CD4-positive, CD25-positive, alpha-beta regulatory T cell (primary cell): Measurements from ENCODE around the gene FLRT2. TPM values are rescaled to one million over a fixed set of nuclear protein-coding genes. Genes with fewer than 3 reads are reported as not detected.

ENCODE experiments used
- ATAC-seq, 2 donors: fragments of 150-1000 bp; cut with Tn5 transposase; one replicate each; pipeline ENCODE4 v1.10.0; 2021; ENCODE audit warnings: low read depth in 2 of 2, moderate number of reproducible peaks in 2 of 2, moderate library complexity in 1 of 2
- DNase-seq, 3 donors: peaks; one replicate each; pipeline versions ENCODE4 v3.0.0 to v3.0.0-alpha.2; 2012 to 2022; ENCODE audit warnings: mixed read lengths in 1 of 3
- H3K27ac ChIP-seq: one replicate; pipeline ENCODE4 v1.7.0; 2013; ENCODE audit warnings: mild to moderate bottlenecking, low read length; ENCODE audit not compliant: insufficient read depth, poor library complexity, severe bottlenecking
- H3K27me3 ChIP-seq: one replicate; pipeline ENCODE4 v1.7.0; 2013; ENCODE audit warnings: low read length; ENCODE audit not compliant: control insufficient read depth, insufficient read depth
- H3K36me3 ChIP-seq: one replicate; pipeline ENCODE4 v1.7.0; 2013; ENCODE audit warnings: mild to moderate bottlenecking, low read length, moderate library complexity; ENCODE audit not compliant: control insufficient read depth, insufficient read depth
- H3K4me1 ChIP-seq: 2 replicates; pipeline ENCODE4 v1.7.0; 2013; ENCODE audit warnings: mild to moderate bottlenecking, low read length; ENCODE audit not compliant: insufficient read depth, control insufficient read depth, poor library complexity, severe bottlenecking
- H3K4me3 ChIP-seq: one replicate; pipeline ENCODE4 v1.7.0; 2013; ENCODE audit warnings: low read depth, mild to moderate bottlenecking, low read length, moderate library complexity
- H3K9me3 ChIP-seq, 2 experiments: 1 replicate in 1 of 2; 2 replicates in 1 of 2; pipeline ENCODE4 v1.7.0; 2013; ENCODE audit warnings: low read length in 2 of 2, mild to moderate bottlenecking in 1 of 2, moderate library complexity in 1 of 2; ENCODE audit not compliant: control insufficient read depth in 2 of 2
- H3K27ac Mint-ChIP-seq, 3 donors: one replicate each; pipeline ENCODE4 v1.8.0; 2020 to 2022; ENCODE audit warnings: mild to moderate bottlenecking in 3 of 3, mixed read lengths in 3 of 3, moderate library complexity in 2 of 3
- H3K27me3 Mint-ChIP-seq: one replicate; pipeline ENCODE4 v1.8.0; 2022; ENCODE audit warnings: mild to moderate bottlenecking, mixed read lengths
- H3K36me3 Mint-ChIP-seq: one replicate; pipeline ENCODE4 v1.8.0; 2020; ENCODE audit warnings: mixed read lengths
- H3K4me1 Mint-ChIP-seq, 4 donors: one replicate each; pipeline ENCODE4 v1.8.0; 2020 to 2022; ENCODE audit warnings: mixed read lengths in 4 of 4, mild to moderate bottlenecking in 1 of 4
- H3K4me3 Mint-ChIP-seq, 4 donors: one replicate each; pipeline ENCODE4 v1.8.0; 2020 to 2022; ENCODE audit warnings: mild to moderate bottlenecking in 4 of 4, mixed read lengths in 4 of 4, moderate library complexity in 3 of 4
- H3K9me3 Mint-ChIP-seq, 7 donors: one replicate each; pipeline ENCODE4 v1.8.0; 2020 to 2022; ENCODE audit warnings: mixed read lengths in 7 of 7, mild to moderate bottlenecking in 3 of 7, moderate library complexity in 2 of 7
- polyA plus RNA-seq, 4 donors: library from polyadenylated mRNA; unstranded; fragments of 300-500 nt; fragmentation: Illumina TruSeq; gene quantifications; one replicate each; pipeline ENCODE4 v1.2.3, GENCODE V29; 2021
- total RNA-seq: library from RNA; stranded (reverse); gene quantifications from one replicate; pipeline ENCODE4 v1.2.3, GENCODE V29; 2022

Gene FLRT2
- total and polyA plus RNA-seq, 5 donors from 2014 or later, result not detected

DNA sequence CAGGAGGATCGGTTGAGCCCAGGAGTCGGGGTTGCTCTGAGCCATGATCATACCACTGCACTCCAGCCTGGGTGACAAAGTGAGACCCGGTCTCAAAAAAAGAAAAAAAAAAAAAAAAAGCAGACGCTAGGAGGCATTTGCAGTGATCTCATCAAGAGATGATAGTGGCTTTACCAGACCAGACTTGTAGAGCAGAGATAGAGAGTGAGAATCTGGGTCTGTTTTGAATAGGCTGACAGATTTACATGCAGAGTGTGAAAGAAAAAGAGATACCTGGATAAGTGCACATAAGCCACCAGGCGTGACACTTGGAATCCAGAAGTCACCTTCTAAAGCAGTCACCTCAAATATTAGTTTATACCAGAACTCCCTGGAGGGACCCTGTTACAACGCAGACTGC, 21.1 kb upstream of the FLRT2 start:
- DNase-seq (no peak), ATAC-seq (no peak)
- H3K36me3 ChIP-seq, result no peaks in the 10 kb centered on the region
- Mint-ChIP-seq H3K9me3 (peaks cover 2 to 17% (median 8%) of the 10 kb centered on the region in 7 donors), H3K27me3 (no peaks in the 10 kb centered on the region), H3K27ac (no peak overlapping the region), H3K4me3 (no peak overlapping the region), H3K4me1 (no peaks in the 10 kb centered on the region), H3K36me3 (no peaks in the 10 kb centered on the region)
- no peak overlapping the region for H3K27ac ChIP-seq
- no peaks in the 10 kb centered on the region for H3K4me1 ChIP-seq
- no peaks in the 10 kb centered on the region for H3K27me3 ChIP-seq
- H3K4me3 ChIP-seq, result no peak overlapping the region
- no peaks in the 10 kb centered on the region for H3K9me3 ChIP-seq

DNA sequence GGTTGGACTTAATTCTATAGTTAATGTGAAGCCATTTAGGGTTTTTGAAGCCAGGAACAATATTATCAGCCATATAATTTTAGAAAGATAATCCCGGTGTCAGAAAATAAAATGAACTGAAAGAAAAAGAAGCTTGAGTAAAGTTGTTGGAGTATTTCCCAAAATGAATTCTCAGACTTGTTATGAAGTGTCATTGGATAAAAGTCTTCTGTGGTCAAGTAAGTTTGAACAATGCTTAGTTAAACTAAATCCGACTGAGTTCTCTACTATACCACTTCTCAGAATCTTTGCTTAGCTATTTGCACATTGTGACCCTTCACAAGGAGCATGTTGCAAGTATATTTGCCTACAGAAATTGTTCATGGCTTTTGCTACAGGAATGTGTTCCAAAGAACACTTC, 17.5 kb upstream of the FLRT2 start:
- Histone ChIP-seq H3K27ac (no peak overlapping the region), H3K9me3 (peaks cover 0 to 3% of the 10 kb centered on the region in 2 experiments), H3K36me3 (no peaks in the 10 kb centered on the region), H3K27me3 (no peaks in the 10 kb centered on the region), H3K4me1 (no peaks in the 10 kb centered on the region), H3K4me3 (no peak overlapping the region)
- H3K27ac Mint-ChIP-seq, result no peak overlapping the region
- no peaks in the 10 kb centered on the region for H3K4me1 Mint-ChIP-seq
- H3K36me3 Mint-ChIP-seq, result no peaks in the 10 kb centered on the region
- ATAC-seq, result no peak
- H3K27me3 Mint-ChIP-seq, result no peaks in the 10 kb centered on the region
- peaks cover 2 to 25% (median 4%) of the 10 kb centered on the region in 7 donors for H3K9me3 Mint-ChIP-seq
- DNase-seq, result no peak
- H3K4me3 Mint-ChIP-seq, result no peak overlapping the region

DNA sequence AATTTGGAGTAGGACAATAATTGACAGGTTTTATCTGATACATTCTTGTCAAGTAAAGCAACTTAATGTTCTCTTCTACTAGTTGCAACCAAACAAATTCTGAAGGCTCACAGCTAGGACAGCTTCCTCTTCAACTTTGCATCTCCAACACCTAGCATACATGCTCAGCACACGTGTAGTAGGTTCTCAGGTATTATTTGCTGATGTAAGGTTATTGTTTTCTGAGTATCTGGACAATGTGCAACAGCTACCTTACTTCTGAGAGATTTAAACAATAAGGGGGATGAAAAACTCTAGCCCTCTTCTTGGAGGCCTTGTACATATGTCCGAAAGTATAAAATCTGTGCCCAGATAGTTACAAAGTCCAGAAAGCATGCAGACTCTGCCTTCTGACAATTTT, 15.5 kb upstream of the FLRT2 start:
- no peaks in the 10 kb centered on the region for H3K36me3 Mint-ChIP-seq
- H3K4me3 Mint-ChIP-seq, result no peak overlapping the region
- peaks cover 2 to 17% (median 4%) of the 10 kb centered on the region in 7 donors for H3K9me3 Mint-ChIP-seq
- H3K27ac ChIP-seq, result no peak overlapping the region
- DNase-seq (no peak), ATAC-seq (no peak)
- H3K4me1 ChIP-seq, result no peaks in the 10 kb centered on the region
- no peak overlapping the region for H3K27ac Mint-ChIP-seq
- no peaks in the 10 kb centered on the region for H3K36me3 ChIP-seq
- peaks cover 0 to 3% of the 10 kb centered on the region in 2 experiments for H3K9me3 ChIP-seq
- no peaks in the 10 kb centered on the region for H3K27me3 ChIP-seq
- H3K4me1 Mint-ChIP-seq, result no peaks in the 10 kb centered on the region
- no peaks in the 10 kb centered on the region for H3K27me3 Mint-ChIP-seq
- no peak overlapping the region for H3K4me3 ChIP-seq

DNA sequence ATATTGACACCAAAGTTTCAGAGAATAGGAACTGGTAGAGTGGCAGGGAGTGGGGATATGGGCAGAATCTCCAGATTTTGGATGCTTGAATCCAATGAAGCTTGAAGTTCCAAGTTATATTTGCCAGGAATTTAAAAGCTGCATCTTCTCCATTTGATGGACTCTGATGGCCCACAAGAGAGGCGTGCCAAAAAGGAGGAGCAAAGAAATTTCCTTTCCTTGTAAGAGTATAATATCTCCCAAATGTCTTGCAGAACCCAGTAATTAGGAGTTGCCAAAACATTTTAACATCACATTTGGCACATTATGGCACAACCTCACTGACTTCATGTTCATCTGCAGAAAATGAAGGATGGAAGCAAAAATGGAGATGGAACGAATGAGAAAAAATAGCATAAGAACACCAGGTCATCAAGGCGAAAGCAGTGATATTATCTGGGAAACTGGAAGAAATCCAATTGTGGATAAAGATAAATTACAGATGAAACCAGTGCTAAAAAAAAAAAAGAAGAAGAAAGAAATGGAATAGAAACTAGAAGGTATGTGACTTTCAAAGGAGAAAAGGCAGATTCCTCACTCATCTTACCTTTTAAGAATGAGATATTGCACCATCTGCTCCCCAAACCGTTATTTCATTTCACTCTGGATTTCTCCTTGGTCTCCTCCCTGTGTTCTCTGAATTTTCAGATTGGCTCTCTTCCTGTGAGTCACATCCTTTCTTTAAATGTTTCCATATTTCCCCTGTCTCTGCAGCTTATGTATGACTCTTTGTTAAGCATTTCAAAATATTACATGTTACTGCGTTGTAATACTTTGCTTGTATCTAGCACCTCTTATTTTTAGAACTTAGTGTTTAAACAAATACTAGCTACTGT, 13.5 kb upstream of the FLRT2 start:
- no peaks in the 10 kb centered on the region for H3K36me3 ChIP-seq
- Mint-ChIP-seq H3K4me3 (no peak overlapping the region), H3K27ac (no peak overlapping the region), H3K9me3 (peaks cover 1 to 15% (median 4%) of the 10 kb centered on the region in 7 donors), H3K4me1 (no peaks in the 10 kb centered on the region), H3K27me3 (no peaks in the 10 kb centered on the region), H3K36me3 (no peaks in the 10 kb centered on the region)
- no peak for ATAC-seq
- no peak overlapping the region for H3K27ac ChIP-seq
- DNase-seq, result no peak
- no peaks in the 10 kb centered on the region for H3K27me3 ChIP-seq
- H3K9me3 ChIP-seq, result peaks cover 0 to 3% of the 10 kb centered on the region in 2 experiments
- H3K4me1 ChIP-seq, result no peaks in the 10 kb centered on the region
- H3K4me3 ChIP-seq, result no peak overlapping the region

DNA sequence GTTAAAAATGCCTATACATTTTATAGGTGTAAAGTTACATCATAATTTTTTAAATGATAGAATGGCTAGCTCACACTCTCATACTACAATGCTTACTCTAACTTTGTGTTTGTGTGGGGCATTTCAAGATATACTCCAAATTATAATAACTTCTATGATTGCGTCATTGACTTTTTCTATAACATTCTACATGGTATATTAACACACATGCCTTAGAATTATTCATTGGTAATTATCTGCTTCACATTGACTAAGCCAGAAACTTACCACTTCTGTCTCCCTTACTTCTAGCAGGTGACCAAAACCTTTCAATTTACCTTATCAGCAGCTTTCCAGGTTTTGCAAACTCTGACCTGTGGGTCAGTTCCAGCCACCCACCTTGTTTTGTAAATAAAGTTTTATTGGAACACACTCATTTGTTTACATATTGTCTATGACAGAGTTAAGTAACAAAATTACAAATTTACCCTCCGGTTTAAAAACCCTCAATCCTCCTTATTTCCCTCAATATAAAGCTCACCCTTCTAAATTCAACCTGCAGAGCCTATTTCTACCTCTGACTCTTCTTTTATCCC, 12.7 kb upstream of the FLRT2 start:
- Mint-ChIP-seq H3K27ac (no peak overlapping the region), H3K4me3 (no peak overlapping the region), H3K9me3 (peaks cover 0 to 12% (median 4%) of the 10 kb centered on the region in 7 donors), H3K4me1 (no peaks in the 10 kb centered on the region), H3K36me3 (no peaks in the 10 kb centered on the region), H3K27me3 (no peaks in the 10 kb centered on the region)
- no peak for DNase-seq
- Histone ChIP-seq H3K36me3 (no peaks in the 10 kb centered on the region), H3K9me3 (peaks cover 0 to 3% of the 10 kb centered on the region in 2 experiments), H3K27ac (no peak overlapping the region), H3K4me1 (no peaks in the 10 kb centered on the region), H3K27me3 (no peaks in the 10 kb centered on the region), H3K4me3 (no peak overlapping the region)
- no peak for ATAC-seq

DNA sequence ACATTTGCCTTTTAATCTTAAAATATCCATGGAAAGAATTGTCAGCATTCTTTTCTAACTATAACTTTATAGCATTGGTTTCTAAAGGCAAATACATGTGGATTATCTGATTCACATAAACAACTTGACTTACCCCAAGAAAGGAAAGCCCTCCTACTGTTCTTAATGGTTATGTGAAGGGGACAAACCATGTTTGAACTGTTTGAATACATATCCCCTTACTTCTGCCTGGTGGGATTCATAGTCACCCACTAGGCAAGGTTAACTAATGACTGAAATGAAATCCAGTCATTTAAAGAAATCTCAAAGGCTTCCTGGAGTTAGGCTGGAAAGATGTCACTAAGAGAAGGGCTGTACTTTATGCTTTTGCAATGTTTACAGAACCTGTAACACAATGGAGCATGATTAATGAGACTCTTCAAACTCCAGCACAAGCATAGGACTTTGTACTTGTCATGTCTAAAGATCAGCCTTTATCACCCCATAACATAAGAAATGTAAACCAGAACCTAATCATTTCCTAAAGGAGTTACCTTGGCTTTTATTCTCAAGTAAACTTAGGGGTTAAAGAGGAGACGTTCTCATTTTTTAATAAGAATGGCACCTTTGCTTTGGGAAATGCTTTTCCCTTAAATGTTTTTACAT, 10.2 kb upstream of the FLRT2 start:
- DNase-seq, result no peak
- Mint-ChIP-seq H3K4me3 (no peak overlapping the region), H3K27me3 (no peaks in the 10 kb centered on the region), H3K9me3 (peaks cover 0 to 6% (median 1%) of the 10 kb centered on the region in 7 donors), H3K27ac (no peak overlapping the region), H3K36me3 (no peaks in the 10 kb centered on the region), H3K4me1 (no peaks in the 10 kb centered on the region)
- no peak overlapping the region for H3K27ac ChIP-seq
- no peak for ATAC-seq
- H3K4me1 ChIP-seq, result no peaks in the 10 kb centered on the region
- no peaks in the 10 kb centered on the region for H3K36me3 ChIP-seq
- H3K27me3 ChIP-seq, result no peaks in the 10 kb centered on the region
- H3K4me3 ChIP-seq, result no peak overlapping the region
- no peaks in the 10 kb centered on the region for H3K9me3 ChIP-seq

DNA sequence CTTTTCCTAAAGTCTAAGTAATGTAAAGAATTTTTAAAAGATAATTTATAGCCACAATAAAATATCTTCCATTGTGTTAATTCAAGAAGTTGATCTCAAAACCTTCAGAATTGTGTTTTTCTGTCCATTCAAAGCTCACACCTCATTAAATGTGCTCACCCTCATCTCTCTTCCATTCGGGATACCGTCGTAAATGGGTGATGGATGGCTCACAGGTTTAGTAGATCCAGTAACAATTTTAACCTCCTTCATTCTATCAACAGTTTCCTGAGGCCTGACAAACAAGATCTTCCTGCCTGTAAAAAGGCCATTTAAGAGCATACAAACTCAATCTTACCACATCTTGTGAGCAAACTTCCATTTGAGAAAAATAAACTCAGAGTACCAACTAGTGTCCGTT, 9.4 kb upstream of the FLRT2 start:
- H3K9me3 Mint-ChIP-seq, result peaks cover 0 to 6% (median 1%) of the 10 kb centered on the region in 7 donors
- H3K4me1 Mint-ChIP-seq, result no peaks in the 10 kb centered on the region
- H3K4me3 ChIP-seq, result no peak overlapping the region
- H3K36me3 Mint-ChIP-seq, result no peaks in the 10 kb centered on the region
- ATAC-seq (no peak), DNase-seq (no peak)
- H3K27me3 Mint-ChIP-seq, result no peaks in the 10 kb centered on the region
- no peaks in the 10 kb centered on the region for H3K36me3 ChIP-seq
- peak overlapping the region in 1 of 3 donors; percentile 73 for H3K27ac Mint-ChIP-seq
- H3K27ac ChIP-seq, result no peak overlapping the region
- no peak overlapping the region for H3K4me3 Mint-ChIP-seq
- H3K27me3 ChIP-seq, result no peaks in the 10 kb centered on the region
- H3K9me3 ChIP-seq, result no peaks in the 10 kb centered on the region
- H3K4me1 ChIP-seq, result no peaks in the 10 kb centered on the region
